NCI-H2029 treated with DMSO at 0.1 percent for 48 hours (cell line): ENCODE results near the gene NOTCH1.

Source experiments
- DNase-seq: peaks from one replicate; lab custom pipeline; 2025; lab: John Stamatoyannopoulos, UW

The NOTCH1 gene

GRCh38 chr9:136516191-136516654, 29.6 kb downstream of the NOTCH1 start:
- no peak for DNase-seq

- no peak for DNase-seq
Observed at GRCh38 chr9:136515276-136515675, 30.6 kb downstream of the NOTCH1 start.

GRCh38 chr9:136514022-136514714, 31.7 kb downstream of the NOTCH1 start:
- DNase-seq, result no peak

- no peak for DNase-seq
Observed at GRCh38 chr9:136513191-136513590, 32.7 kb downstream of the NOTCH1 start.

GRCh38 chr9:136512651-136513071, 33.2 kb downstream of the NOTCH1 start:
- DNase-seq, result no peak

GRCh38 chr9:136511670-136512592, 33.9 kb downstream of the NOTCH1 start:
- no peak for DNase-seq

- no peak for DNase-seq
Observed at GRCh38 chr9:136511144-136511669, 34.6 kb downstream of the NOTCH1 start.

GRCh38 chr9:136510561-136510960, 35.3 kb downstream of the NOTCH1 start:
- no peak for DNase-seq

GRCh38 chr9:136509549-136509948, 36.3 kb downstream of the NOTCH1 start:
- no peak for DNase-seq

GRCh38 chr9:136508729-136509500, 36.9 kb downstream of the NOTCH1 start:
- no peak for DNase-seq

- no peak for DNase-seq
Observed at GRCh38 chr9:136507992-136508375, 37.9 kb downstream of the NOTCH1 start.

- DNase-seq, result no peak
Observed at GRCh38 chr9:136507221-136507991, 38.4 kb downstream of the NOTCH1 start.

- DNase-seq, result no peak
Observed at GRCh38 chr9:136506425-136506824, 39.4 kb downstream of the NOTCH1 start.

GRCh38 chr9:136505406-136506403, 40.1 kb downstream of the NOTCH1 start:
- no peak for DNase-seq

- no peak for DNase-seq
Observed at GRCh38 chr9:136504512-136505348, 41.1 kb downstream of the NOTCH1 start.

GRCh38 chr9:136502940-136503550, 42.8 kb downstream of the NOTCH1 start:
- no peak for DNase-seq

GRCh38 chr9:136502196-136502595, 43.7 kb downstream of the NOTCH1 start:
- no peak for DNase-seq

GRCh38 chr9:136501686-136502085, 44.2 kb downstream of the NOTCH1 start:
- no peak for DNase-seq
